Pancreas (tissue), 10 donors: Measurements from ENCODE around the gene SEMA5A. TPM values are rescaled to one million over a fixed set of nuclear protein-coding genes. Genes with fewer than 3 reads are reported as not detected.

Source experiments
- ATAC-seq, 4 donors: fragments of 200-7000 bp; cut with Tn5 transposase; one replicate each; pipeline versions ENCODE4 v1.8.0 to v1.9.1; 2020; ENCODE audit warnings: mild to moderate bottlenecking in 4 of 4, moderate library complexity in 4 of 4
- DNase-seq, 6 donors: peaks; one replicate each; pipeline ENCODE4 v3.0.0-alpha.2; 2020
- FAIRE-seq: peaks from 2 replicates; lab custom pipeline; 2012; peaks lifted over from hg19 to GRCh38; lab: Jason Lieb, UNC
- H3K27ac ChIP-seq, 4 donors: fragments of 200-600 bp; sonication (generic); 1 replicate in 3 of 4; 2 replicates in 1 of 4; pipeline versions ENCODE4 v1.5.0 to v1.8.0; 2020
- H3K27me3 ChIP-seq, 4 donors: fragments of 200-600 bp; one replicate each; pipeline ENCODE4 v1.8.0; 2021
- H3K36me3 ChIP-seq, 3 donors: fragments of 200-600 bp; sonication (generic) in 1 of 3; one replicate each; pipeline versions ENCODE4 v1.5.0 to v1.8.0; 2020 to 2021
- H3K4me1 ChIP-seq, 3 donors: fragments of 200-600 bp; one replicate each; pipeline ENCODE4 v1.8.0; 2021
- H3K4me3 ChIP-seq, 4 donors: fragments of 200-600 bp; sonication (generic) in 2 of 4; one replicate each; pipeline versions ENCODE4 v1.5.0 to v1.8.0; 2020 to 2021
- H3K9me3 ChIP-seq, 4 donors: fragments of 200-600 bp; one replicate each; pipeline ENCODE4 v1.8.0; 2021
- CTCF ChIP-seq, 4 donors: fragments of 200-600 bp; sonication (generic) in 3 of 4; IDR thresholded peaks; one replicate each; pipeline versions ENCODE4 v1.5.0 to v1.8.0; 2021; ENCODE audit warnings: antibody characterized with exemption in 4 of 4
- WGBS, 2 donors: extraction: QIAGEN DNeasy Blood & Tissue Kit; methylation state at CpG; one replicate each; pipeline ENCODE4 v1.1.7; 2013; 5-methylcytosine and 5-hydroxymethylcytosine counted together
- intact Hi-C, 3 donors: fragments of 100-400 bp; cut with DNase I; formaldehyde crosslinking; loops; one replicate each; pipeline versions ENCODE4 v1.11.1 to v1.14.2; 2022
- polyA plus RNA-seq, 2 donors: library from polyadenylated mRNA; stranded (reverse); fragments of 200-250 nt; gene quantifications; one replicate each; pipeline ENCODE4 v1.2.3, GENCODE V29; 2013
- total RNA-seq, 6 donors: library from RNA; stranded (reverse); fragmentation: NEBNext Ultra II Directional in 4 of 6; extraction: Animal tissue kit (Norgen Biotek cat#: 25700) in 4 of 6; gene quantifications; one replicate each; pipeline versions ENCODE4 v1.2.1 to v1.2.4, GENCODE V29; 2021 to 2023
- donor health status: healthy with polysubstance abuse.
- donor health status: DM: no; HTN: no; CAD: no; lungs with moderate emphysema.
- donor health status: DM: no; HTN: no; CAD: no.
- donor health status: control.
- donor health status: control.
- donor health status: Bipolar disorder and iron deficiency.
- donor health status: DM: yes; HTN: yes; CAD: no.
- donor health status: DM: no; HTN: no; CAD: no.
- donor health status: DM: no; HTN: no; CAD: no.
- donor health status: DM: yes; HTN: yes; CAD: no.

SEMA5A gene
- total and polyA plus RNA-seq, 8 donors, result 0.91 to 14.0 (median 6.4) TPM

GRCh38 chr5:9447691-9448090 lies 98.2 kb downstream of the SEMA5A start:
- FAIRE-seq (no peak), ATAC-seq (no peak), DNase-seq (no peak)
- intact Hi-C loops, result no loop called here
- 92 to 100% methylated on average over 2 of the region's 2 CpGs for WGBS, 2 donors
- H3K27me3 ChIP-seq, result no peaks in the 10 kb centered on the region
- no peaks in the 10 kb centered on the region for H3K36me3 ChIP-seq
- H3K4me1 ChIP-seq, result no peaks in the 10 kb centered on the region
- no peak overlapping the region for H3K27ac ChIP-seq
- TF ChIP-seq CTCF (IDR thresholded peaks at IDR 0.05), result no peak
- no peak overlapping the region for H3K4me3 ChIP-seq
- H3K9me3 ChIP-seq, result no peaks in the 10 kb centered on the region

- intact Hi-C loops, result no loop called here
- H3K9me3 ChIP-seq, result no peaks in the 10 kb centered on the region
- no peak overlapping the region for H3K27ac ChIP-seq
- H3K4me1 ChIP-seq, result no peaks in the 10 kb centered on the region
- peak in 2 of 4 donors; percentile 40 to 74 for ATAC-seq
- 76 to 78% methylated on average over 2 of the region's 2 CpGs for WGBS, 2 donors
- DNase-seq, result no peak
- no peak for TF ChIP-seq CTCF (IDR thresholded peaks at IDR 0.05)
- no peaks in the 10 kb centered on the region for H3K36me3 ChIP-seq
- no peaks in the 10 kb centered on the region for H3K27me3 ChIP-seq
- no peak for FAIRE-seq
- no peak overlapping the region for H3K4me3 ChIP-seq
Observed at GRCh38 chr5:9445826-9446388, 100.0 kb downstream of the SEMA5A start.

GRCh38 chr5:9444346-9444745 lies 101.5 kb downstream of the SEMA5A start:
- no peak for FAIRE-seq

GRCh38 chr5:9441610-9442009 lies 104.3 kb downstream of the SEMA5A start:
- no peak for ATAC-seq
- WGBS, 2 donors, result 91 to 100% methylated on average over 2 of the region's 2 CpGs
- intact Hi-C loops, result no loop called here
- no peak for DNase-seq
- FAIRE-seq, result no peak
- no peak overlapping the region for H3K4me3 ChIP-seq
- no peaks in the 10 kb centered on the region for H3K36me3 ChIP-seq
- no peaks in the 10 kb centered on the region for H3K9me3 ChIP-seq
- H3K27me3 ChIP-seq, result no peaks in the 10 kb centered on the region
- H3K27ac ChIP-seq, result no peak overlapping the region
- no peaks in the 10 kb centered on the region for H3K4me1 ChIP-seq
- no peak for TF ChIP-seq CTCF (IDR thresholded peaks at IDR 0.05)

More at GRCh38 chr5:9444346-9444745, 101.5 kb downstream of the SEMA5A start:
- no peak for ATAC-seq
- no peaks in the 10 kb centered on the region for H3K9me3 ChIP-seq
- TF ChIP-seq CTCF (IDR thresholded peaks at IDR 0.05), result no peak
- DNase-seq, result no peak
- WGBS, 2 donors, result 86 to 87% methylated on average over 3 of the region's 3 CpGs
- H3K27ac ChIP-seq, result no peak overlapping the region
- H3K4me3 ChIP-seq, result no peak overlapping the region
- H3K36me3 ChIP-seq, result no peaks in the 10 kb centered on the region
- intact Hi-C loops, result no loop called here
- no peaks in the 10 kb centered on the region for H3K4me1 ChIP-seq
- no peaks in the 10 kb centered on the region for H3K27me3 ChIP-seq

GRCh38 chr5:9440517-9440916 lies 105.4 kb downstream of the SEMA5A start:
- FAIRE-seq (no peak), ATAC-seq (no peak), DNase-seq (no peak)
- Histone ChIP-seq H3K4me1 (no peaks in the 10 kb centered on the region), H3K27ac (no peak overlapping the region), H3K9me3 (no peaks in the 10 kb centered on the region), H3K27me3 (no peaks in the 10 kb centered on the region), H3K36me3 (no peaks in the 10 kb centered on the region), H3K4me3 (no peak overlapping the region)
- TF ChIP-seq CTCF (IDR thresholded peaks at IDR 0.05), result no peak
- intact Hi-C loops, result no loop called here
- 86 to 93% methylated on average over 2 of the region's 2 CpGs for WGBS, 2 donors
